Testis (tissue), 2 donors: ENCODE data around the gene CENPV.
A peak's percentile ranks its signal among the peaks of the same experiment; 100 is the strongest.

ENCODE experiments used
- CTCF ChIP-seq, 3 experiments: fragments of 450-650 bp in 2 of 3; fragments of 200-600 bp in 1 of 3; sonication (generic) in 1 of 3; IDR thresholded peaks; one replicate each; pipeline ENCODE4 v1.5.1; 2016 to 2019; ENCODE audit warnings: antibody characterized with exemption in 3 of 3, mild to moderate bottlenecking in 2 of 3, moderate library complexity in 1 of 3
- POLR2A ChIP-seq: fragments of 450-650 bp; IDR thresholded peaks from one replicate; pipeline ENCODE4 v1.6.1; 2017; ENCODE audit warnings: antibody characterized with exemption, mild to moderate bottlenecking, moderate library complexity

- peak; percentile 97 for TF ChIP-seq POLR2A
- no peak for TF ChIP-seq CTCF (IDR thresholded peaks at IDR 0.05)
Observed at GRCh38 chr17:16380640-16381495, 27.6 kb upstream of the CENPV start, which contains the start of gene UBB.
